Glutamatergic neuron (in vitro differentiated cells): Measurements from ENCODE around the gene BAIAP2. TPM values are rescaled to one million over a fixed set of nuclear protein-coding genes. Genes with fewer than 3 reads are reported as not detected.

Experiments used
- DNase-seq: peaks from one replicate; pipeline ENCODE4 v3.0.0; 2022
- H3K27ac Mint-ChIP-seq: one replicate; pipeline ENCODE4 v1.8.0; 2020; ENCODE audit warnings: mild to moderate bottlenecking, mixed read lengths, inconsistent platforms; ENCODE audit not compliant: unreplicated experiment
- H3K27me3 Mint-ChIP-seq: one replicate; pipeline ENCODE4 v1.8.0; 2020; ENCODE audit warnings: mild to moderate bottlenecking, moderate library complexity, mixed read lengths, inconsistent platforms; ENCODE audit not compliant: unreplicated experiment
- H3K36me3 Mint-ChIP-seq: one replicate; pipeline ENCODE4 v1.8.0; 2020; ENCODE audit warnings: mild to moderate bottlenecking, mixed read lengths, inconsistent platforms; ENCODE audit not compliant: unreplicated experiment
- H3K4me1 Mint-ChIP-seq: one replicate; pipeline ENCODE4 v1.8.0; 2020; ENCODE audit warnings: mild to moderate bottlenecking, low read depth, mixed read lengths, inconsistent platforms; ENCODE audit not compliant: unreplicated experiment
- H3K4me3 Mint-ChIP-seq: one replicate; pipeline ENCODE4 v1.8.0; 2020; ENCODE audit warnings: mild to moderate bottlenecking, mixed read lengths, inconsistent platforms; ENCODE audit not compliant: unreplicated experiment
- H3K9me3 Mint-ChIP-seq: one replicate; pipeline ENCODE4 v1.8.0; 2020; ENCODE audit warnings: mild to moderate bottlenecking, moderate library complexity, mixed read lengths, inconsistent platforms; ENCODE audit not compliant: unreplicated experiment
- total RNA-seq: library from RNA; stranded (reverse); fragmentation: NEBNext Ultra II Directional; extraction: Animal tissue kit (Norgen Biotek cat#: 25700); gene quantifications from one replicate; pipeline ENCODE4 v1.2.1, GENCODE V29; 2021; ENCODE audit not compliant: unreplicated experiment
- TF ChIP-seq, protein P1 (sequence below): fragments of 200-600 bp; sonication (generic); IDR thresholded peaks from one replicate; pipeline ENCODE4 v1.5.0; 2021; ENCODE audit not compliant: partially characterized antibody, unreplicated experiment

BAIAP2 gene
- total RNA-seq, 1 donor from 2014 or later, result 252 TPM

DNA sequence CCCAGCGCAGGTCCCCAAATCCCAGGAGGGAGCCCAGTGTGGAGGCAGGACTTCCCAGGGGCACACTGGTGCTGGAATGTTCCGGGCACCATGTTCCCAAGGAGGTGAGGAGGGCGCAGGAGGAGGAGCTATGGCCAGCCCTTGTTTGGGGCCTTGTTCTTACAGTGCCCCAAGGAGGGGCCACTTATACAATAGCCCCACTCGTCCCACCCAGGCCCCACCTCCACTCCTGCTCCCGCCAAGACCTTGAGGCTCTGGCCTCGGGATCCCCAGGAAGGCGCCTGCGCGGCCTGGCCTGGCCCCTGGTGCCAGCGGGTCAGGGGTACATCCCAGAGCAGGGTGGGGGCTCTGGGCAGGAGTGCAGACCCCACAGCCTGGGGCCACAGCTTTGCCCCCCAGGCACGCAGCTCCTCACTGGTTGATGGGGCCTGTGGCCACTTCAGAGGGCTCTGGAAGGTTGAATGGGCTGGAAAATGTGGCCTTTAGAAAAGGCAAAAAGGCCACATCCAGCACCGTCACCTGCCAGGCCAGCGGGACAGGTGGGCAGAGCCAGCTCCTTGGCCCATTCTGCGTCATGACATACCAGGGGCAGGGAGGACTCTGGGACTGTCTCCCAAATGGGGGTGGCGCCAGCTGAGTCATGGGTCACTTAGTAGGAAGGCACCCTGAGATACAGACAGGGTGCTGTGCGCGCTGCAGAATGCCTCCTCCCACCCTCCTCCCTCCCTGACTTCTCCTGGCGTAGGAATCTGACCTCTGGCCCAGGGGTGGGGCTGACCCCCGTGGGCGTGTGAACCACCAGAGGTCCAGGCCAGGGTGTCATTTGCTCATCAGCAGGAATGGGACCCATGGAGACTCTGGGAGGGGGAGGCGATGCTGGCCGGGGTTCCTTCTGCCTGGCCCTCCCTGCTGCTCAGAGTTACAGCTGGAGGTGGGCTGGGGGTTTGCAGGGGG is 98.1 kb downstream of the BAIAP2 start:
- no peak for DNase-seq
- Mint-ChIP-seq H3K27me3 (peaks cover 4% of the 10 kb centered on the region), H3K4me3 (no peak overlapping the region), H3K9me3 (peaks cover 4% of the 10 kb centered on the region), H3K36me3 (no peaks in the 10 kb centered on the region), H3K27ac (no peak overlapping the region), H3K4me1 (peaks cover 3% of the 10 kb centered on the region)
- TF ChIP-seq, protein P1, sequence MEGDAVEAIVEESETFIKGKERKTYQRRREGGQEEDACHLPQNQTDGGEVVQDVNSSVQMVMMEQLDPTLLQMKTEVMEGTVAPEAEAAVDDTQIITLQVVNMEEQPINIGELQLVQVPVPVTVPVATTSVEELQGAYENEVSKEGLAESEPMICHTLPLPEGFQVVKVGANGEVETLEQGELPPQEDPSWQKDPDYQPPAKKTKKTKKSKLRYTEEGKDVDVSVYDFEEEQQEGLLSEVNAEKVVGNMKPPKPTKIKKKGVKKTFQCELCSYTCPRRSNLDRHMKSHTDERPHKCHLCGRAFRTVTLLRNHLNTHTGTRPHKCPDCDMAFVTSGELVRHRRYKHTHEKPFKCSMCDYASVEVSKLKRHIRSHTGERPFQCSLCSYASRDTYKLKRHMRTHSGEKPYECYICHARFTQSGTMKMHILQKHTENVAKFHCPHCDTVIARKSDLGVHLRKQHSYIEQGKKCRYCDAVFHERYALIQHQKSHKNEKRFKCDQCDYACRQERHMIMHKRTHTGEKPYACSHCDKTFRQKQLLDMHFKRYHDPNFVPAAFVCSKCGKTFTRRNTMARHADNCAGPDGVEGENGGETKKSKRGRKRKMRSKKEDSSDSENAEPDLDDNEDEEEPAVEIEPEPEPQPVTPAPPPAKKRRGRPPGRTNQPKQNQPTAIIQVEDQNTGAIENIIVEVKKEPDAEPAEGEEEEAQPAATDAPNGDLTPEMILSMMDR, result no peak

DNA sequence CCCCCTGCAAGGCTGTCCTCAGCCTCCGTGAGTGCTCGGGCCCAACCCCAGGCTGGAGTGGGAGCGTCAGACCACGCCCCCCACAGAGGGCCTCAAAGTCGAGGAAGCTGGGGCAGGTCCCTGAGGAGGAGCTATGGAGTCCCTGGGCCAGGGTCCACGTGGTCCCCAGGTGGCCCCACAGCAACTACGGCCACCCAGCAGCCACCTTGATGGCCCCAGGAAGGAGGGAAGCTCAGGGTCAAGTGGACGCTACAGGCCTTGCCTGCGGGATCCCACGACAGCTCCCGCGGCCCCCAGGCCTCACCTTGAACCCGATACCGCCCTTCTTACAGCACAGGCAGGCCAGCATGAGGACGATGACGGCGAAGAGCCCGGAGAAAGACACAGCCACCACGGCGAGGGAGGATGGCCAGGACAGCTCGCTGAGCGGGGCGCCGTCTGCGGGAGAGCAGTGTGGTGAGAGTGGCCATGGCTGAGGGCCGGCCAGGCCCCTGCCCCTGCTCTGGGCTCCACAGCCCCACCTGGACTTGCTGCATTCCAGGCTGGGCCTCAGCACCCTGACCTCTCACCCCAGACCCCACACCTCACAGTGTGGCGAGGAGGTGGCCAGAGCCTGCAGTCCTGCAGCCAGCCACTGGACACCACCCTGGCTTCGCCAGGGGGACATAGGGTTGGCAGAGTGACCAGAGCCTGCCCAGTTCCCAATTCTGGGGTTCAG is 99.3 kb downstream of the BAIAP2 start:
- peaks cover 14% of the 10 kb centered on the region for H3K9me3 Mint-ChIP-seq
- DNase-seq, result no peak
- H3K4me3 Mint-ChIP-seq, result no peak overlapping the region
- no peaks in the 10 kb centered on the region for H3K36me3 Mint-ChIP-seq
- H3K27me3 Mint-ChIP-seq, result peaks cover 13% of the 10 kb centered on the region
- TF ChIP-seq, protein P1, result no peak
- peaks cover 5% of the 10 kb centered on the region for H3K4me1 Mint-ChIP-seq
- H3K27ac Mint-ChIP-seq, result no peak overlapping the region

DNA sequence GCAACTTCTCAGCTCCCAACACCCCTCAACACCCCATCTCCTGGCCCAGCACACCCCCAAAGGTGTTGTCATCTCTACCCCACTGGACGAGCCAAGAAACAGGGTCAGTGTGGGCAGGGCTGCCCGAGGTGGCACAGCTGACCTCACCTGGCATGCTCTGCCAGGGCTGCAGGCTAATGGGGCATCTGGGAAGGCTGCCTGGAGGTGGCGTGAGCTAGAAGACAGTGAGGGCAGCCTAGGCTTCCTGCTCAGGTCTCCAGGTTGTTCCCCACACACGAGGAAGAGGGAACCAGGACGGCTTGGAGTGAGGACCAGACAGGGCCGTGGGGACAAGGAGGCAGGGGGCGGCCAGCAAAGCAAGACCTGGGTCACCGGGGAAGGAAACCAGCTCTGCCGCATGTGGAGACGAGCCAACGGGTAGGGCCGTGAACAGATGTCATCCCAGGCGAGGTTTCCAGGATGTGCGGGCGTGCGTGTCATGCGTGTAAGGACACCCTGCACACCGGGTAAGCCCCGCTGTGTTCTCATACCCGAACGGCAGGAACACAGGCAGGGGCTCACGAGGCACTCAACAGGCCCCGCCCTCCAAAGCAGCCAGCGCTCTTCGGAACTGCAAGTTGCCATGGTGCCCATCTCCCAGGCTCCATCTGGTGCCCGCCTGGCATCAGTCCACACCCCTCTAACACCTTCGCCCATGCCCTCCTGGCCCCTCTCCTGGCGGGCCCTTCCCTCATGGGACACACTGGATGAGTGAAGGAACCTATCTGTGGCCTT is 100.7 kb downstream of the BAIAP2 start:
- Mint-ChIP-seq H3K9me3 (peaks cover 17% of the 10 kb centered on the region), H3K27me3 (peaks cover 13% of the 10 kb centered on the region), H3K36me3 (no peaks in the 10 kb centered on the region), H3K4me3 (no peak overlapping the region), H3K27ac (no peak overlapping the region), H3K4me1 (peaks cover 4% of the 10 kb centered on the region)
- no peak for DNase-seq
- TF ChIP-seq, protein P1, result no peak

DNA sequence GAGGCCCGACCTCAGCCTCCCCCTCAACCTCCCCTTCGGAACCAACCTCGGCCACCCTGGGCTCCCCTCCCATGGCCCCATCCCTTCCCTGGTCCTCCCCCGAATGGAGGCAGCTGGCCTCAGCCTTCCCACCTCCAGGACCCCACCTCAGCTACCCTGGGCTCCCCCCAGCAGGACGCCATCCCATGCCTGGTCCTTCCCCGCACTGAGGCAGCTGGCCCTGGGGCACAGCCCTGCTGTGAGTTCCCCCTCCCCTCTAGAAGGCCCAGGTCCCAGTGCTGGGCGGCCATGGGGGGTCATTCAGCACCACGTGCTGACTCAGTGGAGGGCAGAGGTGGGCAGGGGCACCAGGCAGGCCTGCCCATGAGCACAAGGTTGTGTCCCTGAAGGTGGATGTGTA is 101.4 kb downstream of the BAIAP2 start:
- TF ChIP-seq, protein P1, result no peak
- H3K36me3 Mint-ChIP-seq, result no peaks in the 10 kb centered on the region

More for the DNA sequence above, 101.4 kb downstream of the BAIAP2 start:
- peaks cover 4% of the 10 kb centered on the region for H3K4me1 Mint-ChIP-seq
- H3K27ac Mint-ChIP-seq, result no peak overlapping the region
- peaks cover 17% of the 10 kb centered on the region for H3K9me3 Mint-ChIP-seq
- no peak for DNase-seq
- no peak overlapping the region for H3K4me3 Mint-ChIP-seq
- H3K27me3 Mint-ChIP-seq, result peaks cover 13% of the 10 kb centered on the region
